ENCODE measurements around the gene AGGF1.

DNA sequence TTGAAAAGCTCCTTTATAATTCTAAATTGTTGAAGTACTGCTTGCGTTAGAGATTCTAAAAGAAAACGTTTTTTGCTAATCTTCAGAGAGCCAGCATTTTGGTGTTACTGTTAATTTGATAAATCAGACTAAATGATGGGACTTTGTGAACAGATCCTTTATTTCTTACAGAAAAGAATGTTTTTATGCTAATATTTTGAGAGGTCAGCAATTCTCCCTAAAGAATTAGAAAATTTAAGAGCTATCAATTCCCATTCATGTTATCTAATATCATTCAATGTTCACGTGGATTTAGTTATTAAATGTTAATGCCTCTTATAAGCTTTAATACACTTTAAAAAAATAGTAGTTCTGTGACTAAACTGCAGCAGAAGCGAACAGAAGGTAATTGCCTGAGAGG is 2.4 kb downstream of the AGGF1 start:
- TF ChIP-seq, protein P1, sequence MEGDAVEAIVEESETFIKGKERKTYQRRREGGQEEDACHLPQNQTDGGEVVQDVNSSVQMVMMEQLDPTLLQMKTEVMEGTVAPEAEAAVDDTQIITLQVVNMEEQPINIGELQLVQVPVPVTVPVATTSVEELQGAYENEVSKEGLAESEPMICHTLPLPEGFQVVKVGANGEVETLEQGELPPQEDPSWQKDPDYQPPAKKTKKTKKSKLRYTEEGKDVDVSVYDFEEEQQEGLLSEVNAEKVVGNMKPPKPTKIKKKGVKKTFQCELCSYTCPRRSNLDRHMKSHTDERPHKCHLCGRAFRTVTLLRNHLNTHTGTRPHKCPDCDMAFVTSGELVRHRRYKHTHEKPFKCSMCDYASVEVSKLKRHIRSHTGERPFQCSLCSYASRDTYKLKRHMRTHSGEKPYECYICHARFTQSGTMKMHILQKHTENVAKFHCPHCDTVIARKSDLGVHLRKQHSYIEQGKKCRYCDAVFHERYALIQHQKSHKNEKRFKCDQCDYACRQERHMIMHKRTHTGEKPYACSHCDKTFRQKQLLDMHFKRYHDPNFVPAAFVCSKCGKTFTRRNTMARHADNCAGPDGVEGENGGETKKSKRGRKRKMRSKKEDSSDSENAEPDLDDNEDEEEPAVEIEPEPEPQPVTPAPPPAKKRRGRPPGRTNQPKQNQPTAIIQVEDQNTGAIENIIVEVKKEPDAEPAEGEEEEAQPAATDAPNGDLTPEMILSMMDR (IDR thresholded peaks at IDR 0.05) = no peak
- no peak for TF ChIP-seq POLR2AphosphoS5 (IDR thresholded peaks at IDR 0.05)
- no peak for TF ChIP-seq POLR2A (IDR thresholded peaks at IDR 0.05)
- TF ChIP-seq EP300 (IDR thresholded peaks at IDR 0.05) = no peak

Measured in suprapubic skin (tissue), 4 donors.